ENCODE results near the gene TLK1. TPM values are rescaled to one million over a fixed set of nuclear protein-coding genes. Genes with fewer than 3 reads are reported as not detected.

TLK1 gene
- polyA plus RNA-seq, 1 experiment = 6.4 TPM

- no peak for DNase-seq (ENCODE audit: low read depth)
- Histone ChIP-seq H3K4me3 (ENCODE audit: low read depth, low read length) (no peak overlapping the region), H3K36me3 (ENCODE audit: control insufficient read depth, insufficient read depth, low read length) (no peaks in the 10 kb centered on the region), H3K27me3 (ENCODE audit: control insufficient read depth, insufficient read depth, low read length) (no peaks in the 10 kb centered on the region)
- ChIA-PET CTCF (interaction anchor here (1.4 kb wide), 1 partner anchor 9 kb away, joined by 3 read pairs; no protein-coding TSS in a partner anchor), POLR2A (no interaction called here)
- no peak for TF ChIP-seq CTCF (IDR thresholded peaks at IDR 0.05; ENCODE audit: insufficient read depth, low read depth, low read length)
Measured at GRCh38 chr2:171149986-171150693, 10.6 kb downstream of the TLK1 start.

- Histone ChIP-seq H3K36me3 (ENCODE audit: control insufficient read depth, insufficient read depth, low read length) (no peaks in the 10 kb centered on the region), H3K27me3 (ENCODE audit: control insufficient read depth, insufficient read depth, low read length) (no peaks in the 10 kb centered on the region), H3K4me3 (ENCODE audit: low read depth, low read length) (no peak overlapping the region)
- CTCF ChIA-PET = interaction anchor here (1.4 kb wide), 1 partner anchor 10 kb away, joined by 3 read pairs; no protein-coding TSS in a partner anchor
- POLR2A ChIA-PET = no interaction called here
- no peak for DNase-seq (ENCODE audit: low read depth)
- no peak for TF ChIP-seq CTCF (IDR thresholded peaks at IDR 0.05; ENCODE audit: insufficient read depth, low read depth, low read length)
Measured at GRCh38 chr2:171149171-171149938, 11.3 kb downstream of the TLK1 start.

DNA sequence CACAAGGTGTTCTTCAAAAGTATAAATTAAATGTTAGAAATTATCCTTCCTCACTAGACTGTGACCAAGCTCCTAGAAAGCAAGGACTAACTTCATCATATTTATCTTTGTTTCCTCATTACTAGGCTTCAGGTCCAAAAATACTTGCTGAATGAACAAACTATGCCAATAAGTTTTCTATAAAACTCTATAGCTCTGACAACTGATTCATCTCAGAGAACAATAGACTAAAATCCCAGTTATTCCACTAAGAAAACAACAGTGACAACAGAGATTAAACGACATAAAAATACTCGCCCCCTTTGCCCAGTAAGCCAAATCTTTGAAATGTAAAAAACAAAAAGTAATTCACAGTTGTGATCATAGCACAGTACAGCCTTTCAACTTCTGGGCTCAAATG is 13.6 kb downstream of the TLK1 start:
- Histone ChIP-seq H3K4me3 (ENCODE audit: low read depth, low read length) (no peak overlapping the region), H3K36me3 (ENCODE audit: control insufficient read depth, insufficient read depth, low read length) (no peaks in the 10 kb centered on the region), H3K27me3 (ENCODE audit: control insufficient read depth, insufficient read depth, low read length) (no peaks in the 10 kb centered on the region)
- ChIA-PET POLR2A (no interaction called here), CTCF (interaction anchor here (0.6 kb wide), 1 partner anchor 1282 kb away, joined by 3 read pairs; no protein-coding TSS in a partner anchor)
- no peak for DNase-seq (ENCODE audit: low read depth)
- TF ChIP-seq CTCF (IDR thresholded peaks at IDR 0.05; ENCODE audit: insufficient read depth, low read depth, low read length) = no peak

DNA sequence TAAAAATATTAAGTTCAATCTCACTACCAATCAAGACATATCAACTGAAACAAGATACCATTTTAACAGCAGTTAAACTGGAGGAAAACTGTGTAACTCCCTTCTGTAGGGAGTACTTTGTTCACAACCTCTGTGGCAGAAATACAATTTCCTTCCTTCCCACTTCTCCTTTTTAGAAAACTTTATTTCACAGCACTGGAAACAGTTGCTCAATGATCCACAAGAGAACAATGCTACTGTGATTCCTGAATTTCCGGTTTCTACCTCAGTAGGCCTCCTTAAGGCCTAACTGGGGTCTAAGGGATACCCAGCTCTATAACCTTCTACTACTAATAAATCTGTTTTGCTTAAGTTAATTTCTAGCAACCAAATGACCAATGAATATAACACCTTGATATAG is 14.1 kb downstream of the TLK1 start:
- Histone ChIP-seq H3K4me3 (ENCODE audit: low read depth, low read length) (no peak overlapping the region), H3K27me3 (ENCODE audit: control insufficient read depth, insufficient read depth, low read length) (no peaks in the 10 kb centered on the region), H3K36me3 (ENCODE audit: control insufficient read depth, insufficient read depth, low read length) (no peaks in the 10 kb centered on the region)
- CTCF ChIA-PET = interaction anchor here (0.6 kb wide), 1 partner anchor 1282 kb away, joined by 3 read pairs; no protein-coding TSS in a partner anchor
- no peak for TF ChIP-seq CTCF (IDR thresholded peaks at IDR 0.05; ENCODE audit: insufficient read depth, low read depth, low read length)
- DNase-seq (ENCODE audit: low read depth) = no peak
- POLR2A ChIA-PET = no interaction called here

GRCh38 chr2:171146071-171146470 is 14.6 kb downstream of the TLK1 start:
- Histone ChIP-seq H3K27me3 (ENCODE audit: control insufficient read depth, insufficient read depth, low read length) (no peaks in the 10 kb centered on the region), H3K36me3 (ENCODE audit: control insufficient read depth, insufficient read depth, low read length) (no peaks in the 10 kb centered on the region), H3K4me3 (ENCODE audit: low read depth, low read length) (no peak overlapping the region)
- ChIA-PET POLR2A (no interaction called here), CTCF (interaction anchor here (0.8 kb wide), 1 partner anchor 130 kb away, joined by 3 read pairs; no protein-coding TSS in a partner anchor)
- no peak for DNase-seq (ENCODE audit: low read depth)
- TF ChIP-seq CTCF (IDR thresholded peaks at IDR 0.05; ENCODE audit: insufficient read depth, low read depth, low read length) = no peak
